Measurements from ENCODE around the gene NAP1L5. TPM values are rescaled to one million over a fixed set of nuclear protein-coding genes. Genes with fewer than 3 reads are reported as not detected.
A peak's percentile ranks its signal among the peaks of the same experiment; 100 is the strongest.

NAP1L5 gene
- total RNA-seq, 4 donors from 2014 or later: 0.20 to 2.9 (median 1.9) TPM

- Histone ChIP-seq H3K9me3 (no peaks in the 10 kb centered on the region), H3K4me3 (no peak overlapping the region), H3K36me3 (peaks cover 4 to 50% of the 10 kb centered on the region in 2 donors), H3K27ac (no peak overlapping the region), H3K27me3 (no peaks in the 10 kb centered on the region), H3K4me1 (no peaks in the 10 kb centered on the region)
- no peak for TF ChIP-seq POLR2A (IDR thresholded peaks at IDR 0.05)
- TF ChIP-seq, protein P1, sequence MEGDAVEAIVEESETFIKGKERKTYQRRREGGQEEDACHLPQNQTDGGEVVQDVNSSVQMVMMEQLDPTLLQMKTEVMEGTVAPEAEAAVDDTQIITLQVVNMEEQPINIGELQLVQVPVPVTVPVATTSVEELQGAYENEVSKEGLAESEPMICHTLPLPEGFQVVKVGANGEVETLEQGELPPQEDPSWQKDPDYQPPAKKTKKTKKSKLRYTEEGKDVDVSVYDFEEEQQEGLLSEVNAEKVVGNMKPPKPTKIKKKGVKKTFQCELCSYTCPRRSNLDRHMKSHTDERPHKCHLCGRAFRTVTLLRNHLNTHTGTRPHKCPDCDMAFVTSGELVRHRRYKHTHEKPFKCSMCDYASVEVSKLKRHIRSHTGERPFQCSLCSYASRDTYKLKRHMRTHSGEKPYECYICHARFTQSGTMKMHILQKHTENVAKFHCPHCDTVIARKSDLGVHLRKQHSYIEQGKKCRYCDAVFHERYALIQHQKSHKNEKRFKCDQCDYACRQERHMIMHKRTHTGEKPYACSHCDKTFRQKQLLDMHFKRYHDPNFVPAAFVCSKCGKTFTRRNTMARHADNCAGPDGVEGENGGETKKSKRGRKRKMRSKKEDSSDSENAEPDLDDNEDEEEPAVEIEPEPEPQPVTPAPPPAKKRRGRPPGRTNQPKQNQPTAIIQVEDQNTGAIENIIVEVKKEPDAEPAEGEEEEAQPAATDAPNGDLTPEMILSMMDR (IDR thresholded peaks at IDR 0.05 in 4 of 5, conservative IDR thresholded peaks at IDR 0.05 in 1 of 5): no peak
- DNase-seq (no peak), ATAC-seq (no peak)
- in situ Hi-C loops (cut with MboI; ENCODE audit: low sequenced_read_pairs in 4 of 4) (no loop called here), intact Hi-C loops (cut with DNase I; ENCODE audit: low total_unique reads) (no loop called here)
These were observed 23.7 kb downstream of the NAP1L5 start for GRCh38 chr4:88673886-88674285.

- no peaks in the 10 kb centered on the region for H3K27me3 ChIP-seq
- DNase-seq: no peak
- peaks cover 1 to 49% of the 10 kb centered on the region in 2 donors for H3K36me3 ChIP-seq
- H3K9me3 ChIP-seq: no peaks in the 10 kb centered on the region
- intact Hi-C loops (cut with DNase I; ENCODE audit: low total_unique reads) (no loop called here), in situ Hi-C loops (cut with MboI; ENCODE audit: low sequenced_read_pairs in 4 of 4) (no loop called here)
- no peaks in the 10 kb centered on the region for H3K4me1 ChIP-seq
- ATAC-seq: no peak
- H3K4me3 ChIP-seq: no peak overlapping the region
- H3K27ac ChIP-seq: no peak overlapping the region
- TF ChIP-seq, protein P1 (IDR thresholded peaks at IDR 0.05 in 4 of 5, conservative IDR thresholded peaks at IDR 0.05 in 1 of 5): peak in 3 of 5 experiments; percentile 18 to 49 (median 28)
- TF ChIP-seq POLR2A (IDR thresholded peaks at IDR 0.05): no peak
These were observed 24.6 kb downstream of the NAP1L5 start for GRCh38 chr4:88672987-88673386.

DNA sequence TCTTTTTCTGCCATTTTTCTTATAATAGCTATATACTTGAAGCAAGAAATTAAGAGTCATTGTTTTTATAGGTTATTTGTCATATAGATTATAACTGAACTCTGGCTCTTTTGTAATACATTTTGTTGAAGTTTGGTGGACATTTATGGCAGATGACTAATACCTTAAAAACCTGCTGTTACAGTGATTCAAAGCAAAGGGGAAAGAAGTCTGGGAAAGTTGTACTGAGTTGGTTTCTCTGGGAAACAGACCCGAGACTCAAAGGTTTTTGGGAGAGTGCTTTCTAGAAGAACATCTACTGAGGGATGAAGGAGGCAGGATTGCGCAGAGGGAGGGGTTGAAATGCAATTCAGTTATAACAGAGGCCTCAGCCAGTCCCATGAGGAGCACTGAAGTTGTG, 35.9 kb downstream of the NAP1L5 start:
- Histone ChIP-seq H3K4me3 (no peak overlapping the region), H3K9me3 (no peaks in the 10 kb centered on the region), H3K36me3 (no peaks in the 10 kb centered on the region), H3K27ac (no peak overlapping the region), H3K4me1 (peaks cover 0 to 10% of the 10 kb centered on the region in 2 donors), H3K27me3 (no peaks in the 10 kb centered on the region)
- ATAC-seq (no peak), DNase-seq (no peak)
- TF ChIP-seq, protein P1 (IDR thresholded peaks at IDR 0.05 in 4 of 5, conservative IDR thresholded peaks at IDR 0.05 in 1 of 5): no peak
- no peak for TF ChIP-seq POLR2A (IDR thresholded peaks at IDR 0.05)
- intact Hi-C loops (cut with DNase I; ENCODE audit: low total_unique reads): no loop called here
- in situ Hi-C loops (cut with MboI; ENCODE audit: low sequenced_read_pairs in 4 of 4): no loop called here

DNA sequence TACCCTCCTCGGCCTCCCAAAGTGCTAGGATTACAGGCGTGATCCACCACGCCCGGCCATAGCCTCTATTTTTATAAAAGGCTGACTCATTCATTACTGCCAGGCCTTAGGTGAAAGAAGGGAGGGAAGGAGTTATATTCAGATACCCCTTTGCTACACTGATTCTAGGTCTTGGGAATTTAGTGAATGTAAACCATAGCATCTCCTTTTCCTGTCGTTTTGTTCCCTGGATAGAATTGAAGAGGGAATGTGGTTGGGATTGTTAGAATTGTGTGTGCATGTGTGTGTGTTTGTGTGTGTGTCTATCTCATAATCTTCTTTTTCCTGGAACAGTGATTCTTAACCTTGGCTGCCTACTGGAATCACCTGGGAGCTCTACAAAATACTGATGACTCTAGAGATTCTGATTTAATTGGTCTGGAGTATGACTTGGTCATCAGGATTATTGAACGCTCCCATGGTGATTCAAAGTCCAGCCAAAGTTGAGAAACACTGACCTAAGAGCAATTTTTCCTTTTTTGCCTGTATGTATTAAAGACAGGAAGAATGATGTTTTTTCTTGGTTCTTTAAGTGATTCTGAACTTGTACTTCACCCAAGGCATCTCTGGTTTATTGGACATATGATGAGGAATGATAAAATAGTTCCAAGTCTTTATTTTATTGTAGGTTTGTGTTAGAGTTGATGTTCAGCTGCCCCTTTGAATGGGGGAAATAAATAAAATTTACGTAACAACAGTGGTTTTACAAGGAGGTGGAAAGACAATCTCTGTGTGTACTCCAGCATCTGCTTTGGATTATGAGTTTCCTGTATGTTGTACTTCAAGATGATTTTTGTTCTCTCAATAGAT, 37.0 kb downstream of the NAP1L5 start:
- no peak for ATAC-seq

More for the DNA sequence above, 37.0 kb downstream of the NAP1L5 start:
- Histone ChIP-seq H3K27ac (no peak overlapping the region), H3K27me3 (no peaks in the 10 kb centered on the region), H3K4me1 (peaks cover 0 to 10% of the 10 kb centered on the region in 2 donors), H3K4me3 (no peak overlapping the region), H3K9me3 (no peaks in the 10 kb centered on the region), H3K36me3 (peaks cover 0 to 8% of the 10 kb centered on the region in 2 donors)
- no peak for TF ChIP-seq POLR2A (IDR thresholded peaks at IDR 0.05)
- TF ChIP-seq, protein P1 (IDR thresholded peaks at IDR 0.05 in 4 of 5, conservative IDR thresholded peaks at IDR 0.05 in 1 of 5): no peak
- in situ Hi-C loops (cut with MboI; ENCODE audit: low sequenced_read_pairs in 4 of 4): no loop called here
- intact Hi-C loops (cut with DNase I; ENCODE audit: low total_unique reads): no loop called here
- DNase-seq: no peak
